ENCODE results near the gene ANO3.

- no peak for TF ChIP-seq CTCF (conservative IDR thresholded peaks at IDR 0.05; ENCODE audit: low read depth, low read length)
- no peak for TF ChIP-seq EZH2 (IDR thresholded peaks at IDR 0.05; ENCODE audit: low read length, unreplicated experiment)
Observed at GRCh38 chr11:26708736-26709456, 377.0 kb downstream of the ANO3 start.

All from PC-3 (cell line).